ENCODE measurements around the gene TEC. TPM values are rescaled to one million over a fixed set of nuclear protein-coding genes. Genes with fewer than 3 reads are reported as not detected.

Gene TEC
- total RNA-seq, 1 donor = 14.8 TPM

GRCh38 chr4:48270523-48270897 lies 872 bp upstream of the TEC start:
- no peak for DNase-seq (ENCODE audit: low read depth in 2 of 3, low spot score in 2 of 3)

GRCh38 chr4:48269861-48270522 lies 354 bp upstream of the TEC start:
- peak; percentile 45 to 95 (median 92) for DNase-seq (ENCODE audit: low read depth in 2 of 3, low spot score in 2 of 3)

DNA sequence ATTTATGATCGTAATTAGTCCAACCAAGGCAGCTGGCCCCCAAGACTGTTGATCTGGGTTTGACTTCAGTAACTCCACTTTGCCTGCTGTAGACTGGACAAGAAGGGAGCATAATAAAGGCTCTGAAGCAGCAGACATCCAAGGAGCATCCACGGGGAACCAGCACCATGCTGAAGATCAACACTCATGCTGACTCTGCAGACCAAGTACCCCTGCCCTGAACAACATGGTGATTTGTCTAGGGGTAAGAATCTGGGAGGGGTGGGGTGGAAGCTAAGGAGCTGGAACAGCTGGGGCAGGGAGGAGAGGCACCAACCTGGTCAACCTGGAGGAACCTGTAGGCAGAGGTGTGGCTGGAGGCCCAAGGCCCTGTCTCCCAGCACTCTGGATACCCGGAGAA lies 2.1 kb downstream of the TEC start:
- DNase-seq (ENCODE audit: low read depth in 2 of 3, low spot score in 2 of 3) = no peak

GRCh38 chr4:48266781-48267180 lies 2.9 kb downstream of the TEC start:
- no peak for DNase-seq (ENCODE audit: low read depth in 2 of 3, low spot score in 2 of 3)

DNA sequence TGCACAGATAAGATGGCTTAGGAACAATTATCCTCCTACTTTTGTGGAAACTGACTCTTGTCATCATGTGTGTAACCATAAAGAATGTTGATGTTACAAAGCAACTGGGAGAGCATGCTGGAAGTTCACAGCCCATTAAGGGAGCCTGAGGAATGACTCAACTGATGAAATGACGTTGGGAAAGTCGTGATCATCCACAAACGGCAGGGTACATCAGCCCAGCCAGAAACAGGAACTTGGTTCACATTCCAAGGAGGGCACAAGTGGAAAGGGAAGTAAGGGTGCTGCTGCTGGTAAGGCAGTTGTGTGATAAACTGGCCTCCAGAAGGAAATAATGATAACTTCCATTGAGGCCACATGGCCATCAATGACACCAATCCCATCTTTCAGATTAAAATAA lies 6.7 kb downstream of the TEC start:
- peak in 2 of 3 donors; percentile 26 to 29 for DNase-seq (ENCODE audit: low read depth in 2 of 3, low spot score in 2 of 3)

GRCh38 chr4:48262484-48262883 lies 7.2 kb downstream of the TEC start:
- DNase-seq (ENCODE audit: low read depth in 2 of 3, low spot score in 2 of 3) = no peak

- DNase-seq (ENCODE audit: low read depth in 2 of 3, low spot score in 2 of 3) = no peak
Observed at GRCh38 chr4:48261281-48261680, 8.4 kb downstream of the TEC start.

DNA sequence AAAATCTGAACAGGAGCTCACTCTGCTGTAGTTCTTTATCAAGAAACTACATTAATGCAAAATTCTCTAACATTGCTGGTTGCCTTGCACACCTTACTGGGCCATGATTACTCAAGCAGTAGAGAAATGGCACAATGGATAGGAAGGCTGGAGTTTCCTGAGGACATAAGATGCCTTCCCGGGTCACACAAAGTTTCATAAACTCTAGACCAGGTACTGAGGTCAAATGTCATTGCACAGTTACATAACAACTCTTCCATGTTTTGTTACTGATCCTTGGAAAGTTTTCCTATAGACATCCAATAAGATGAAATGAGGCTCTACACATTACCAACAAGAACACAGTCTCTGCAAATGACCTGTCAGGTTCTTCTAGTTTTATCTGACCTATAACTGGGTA lies 9.9 kb downstream of the TEC start:
- DNase-seq (ENCODE audit: low read depth in 2 of 3, low spot score in 2 of 3) = no peak

DNA sequence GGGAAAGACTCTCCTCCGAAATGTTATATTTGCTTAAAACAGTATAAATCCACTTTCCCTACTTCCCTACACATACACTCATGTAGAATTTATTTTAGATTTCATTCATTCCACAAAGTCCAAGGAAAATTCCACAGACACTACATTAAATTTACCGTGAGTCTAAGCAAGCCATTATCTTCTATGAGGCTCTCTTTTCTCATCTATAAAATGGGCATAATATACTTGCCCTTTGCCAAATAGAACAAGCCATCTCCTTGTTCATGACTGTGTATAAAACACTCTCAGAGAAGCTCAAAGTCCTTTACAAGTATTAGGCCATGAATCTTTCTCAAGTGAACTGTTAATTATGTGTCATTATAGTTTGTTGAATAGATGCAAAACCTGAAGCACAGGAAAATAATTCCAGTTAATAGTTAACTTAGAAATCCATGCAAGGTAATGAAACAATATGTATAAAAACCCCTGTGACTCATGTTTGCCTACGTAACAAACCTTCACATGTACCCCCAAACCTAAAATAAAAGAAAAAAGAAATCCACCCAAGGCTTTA lies 10.7 kb downstream of the TEC start:
- DNase-seq (ENCODE audit: low read depth in 2 of 3, low spot score in 2 of 3) = no peak

DNA sequence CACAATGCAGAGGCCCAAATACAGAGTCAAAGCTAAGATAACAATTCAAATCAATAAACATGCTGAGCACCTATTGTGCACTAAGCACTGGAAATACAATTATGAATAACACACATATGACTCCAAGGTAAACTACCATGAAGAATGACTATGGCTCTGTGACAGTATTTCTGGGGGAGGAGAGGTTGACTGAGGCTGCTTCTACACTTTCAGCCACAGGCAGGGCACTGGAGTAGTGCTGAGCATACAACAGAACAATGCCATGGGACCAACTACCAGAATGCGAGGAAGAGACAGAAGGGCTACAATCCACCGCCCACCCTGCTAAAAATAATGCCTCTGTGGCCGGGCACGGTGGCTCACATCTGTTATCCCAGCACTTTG lies 13.7 kb downstream of the TEC start:
- no peak for DNase-seq (ENCODE audit: low read depth in 2 of 3, low spot score in 2 of 3)

- no peak for DNase-seq (ENCODE audit: low read depth in 2 of 3, low spot score in 2 of 3)
Observed at GRCh38 chr4:48255072-48255958, 14.3 kb downstream of the TEC start.

GRCh38 chr4:48254381-48255071 lies 15.1 kb downstream of the TEC start:
- no peak for DNase-seq (ENCODE audit: low read depth in 2 of 3, low spot score in 2 of 3)

- no peak for DNase-seq (ENCODE audit: low read depth in 2 of 3, low spot score in 2 of 3)
Observed at GRCh38 chr4:48252313-48252712, 17.3 kb downstream of the TEC start.

DNA sequence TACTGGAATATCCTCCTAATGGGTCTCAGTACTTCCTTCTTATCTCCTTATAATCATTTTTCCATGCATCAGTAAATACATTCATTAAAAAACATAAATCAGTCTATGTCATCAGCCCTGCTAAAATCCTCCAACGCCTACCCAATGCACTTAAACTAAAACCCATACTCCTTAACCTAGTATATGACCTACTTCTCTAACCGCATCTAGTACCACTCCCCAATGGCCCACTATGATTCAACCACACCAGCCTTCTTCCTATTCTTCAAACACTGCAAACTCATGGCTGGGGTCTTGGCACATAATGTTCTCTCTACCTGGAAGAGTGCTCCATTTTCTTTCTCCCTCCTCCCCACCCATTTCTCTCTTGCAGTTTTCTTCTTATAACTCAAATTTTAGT lies 18.7 kb downstream of the TEC start:
- DNase-seq (ENCODE audit: low read depth in 2 of 3, low spot score in 2 of 3) = no peak

- DNase-seq (ENCODE audit: low read depth in 2 of 3, low spot score in 2 of 3) = no peak
Observed at GRCh38 chr4:48250343-48250742, 19.3 kb downstream of the TEC start.

GRCh38 chr4:48249378-48249777 lies 20.3 kb downstream of the TEC start:
- no peak for DNase-seq (ENCODE audit: low read depth in 2 of 3, low spot score in 2 of 3)

DNA sequence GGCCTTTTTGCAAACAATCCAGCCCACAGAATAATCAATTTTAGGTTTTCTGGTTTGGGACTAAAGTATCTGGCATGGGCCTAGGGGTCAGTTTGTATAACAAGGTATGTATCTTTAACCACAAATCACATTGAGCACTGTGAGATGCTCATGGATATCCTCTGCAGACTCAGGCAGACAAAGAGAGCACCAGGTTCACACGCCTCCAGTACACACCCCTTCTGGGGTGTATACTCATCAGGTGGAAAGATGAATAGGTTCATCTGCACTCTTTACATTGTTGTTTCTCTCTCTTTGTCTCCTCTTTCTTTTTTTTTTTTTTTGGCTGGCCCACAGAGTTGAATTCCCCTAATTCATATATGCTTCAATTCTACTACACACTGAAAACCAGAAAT lies 21.1 kb downstream of the TEC start:
- no peak for DNase-seq (ENCODE audit: low read depth in 2 of 3, low spot score in 2 of 3)

DNA sequence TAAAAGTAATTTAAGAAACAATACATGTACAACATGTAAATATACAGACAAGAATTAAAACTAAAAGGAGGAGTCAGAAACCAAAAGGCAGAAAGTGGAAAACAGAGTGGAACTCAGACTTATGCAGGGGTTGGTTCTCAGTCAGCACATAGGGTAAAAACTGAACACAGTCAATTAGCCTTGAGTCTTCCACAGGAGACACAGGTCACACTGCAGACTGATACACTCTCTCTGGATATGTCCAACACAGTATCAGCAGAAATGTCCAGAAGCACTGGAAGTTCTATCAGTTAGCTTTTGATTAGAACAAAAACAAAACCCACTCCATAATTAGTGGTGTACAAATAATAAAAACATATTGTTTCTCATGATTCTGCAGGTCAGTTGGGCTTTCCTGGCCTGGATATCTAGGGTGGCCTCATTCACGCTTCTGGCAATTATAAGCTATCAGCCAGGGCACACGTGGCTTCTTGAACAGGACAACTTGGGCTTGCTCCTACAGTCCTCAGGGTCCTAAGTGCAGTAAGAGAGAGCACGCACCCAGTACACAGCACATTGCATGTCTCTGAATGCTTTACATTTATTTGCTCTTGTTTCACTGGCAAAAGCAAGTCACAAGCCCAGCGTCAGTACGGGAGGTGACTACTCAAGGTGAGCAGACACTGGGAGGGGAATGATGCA lies 21.6 kb downstream of the TEC start:
- DNase-seq (ENCODE audit: low read depth in 2 of 3, low spot score in 2 of 3) = no peak

DNA sequence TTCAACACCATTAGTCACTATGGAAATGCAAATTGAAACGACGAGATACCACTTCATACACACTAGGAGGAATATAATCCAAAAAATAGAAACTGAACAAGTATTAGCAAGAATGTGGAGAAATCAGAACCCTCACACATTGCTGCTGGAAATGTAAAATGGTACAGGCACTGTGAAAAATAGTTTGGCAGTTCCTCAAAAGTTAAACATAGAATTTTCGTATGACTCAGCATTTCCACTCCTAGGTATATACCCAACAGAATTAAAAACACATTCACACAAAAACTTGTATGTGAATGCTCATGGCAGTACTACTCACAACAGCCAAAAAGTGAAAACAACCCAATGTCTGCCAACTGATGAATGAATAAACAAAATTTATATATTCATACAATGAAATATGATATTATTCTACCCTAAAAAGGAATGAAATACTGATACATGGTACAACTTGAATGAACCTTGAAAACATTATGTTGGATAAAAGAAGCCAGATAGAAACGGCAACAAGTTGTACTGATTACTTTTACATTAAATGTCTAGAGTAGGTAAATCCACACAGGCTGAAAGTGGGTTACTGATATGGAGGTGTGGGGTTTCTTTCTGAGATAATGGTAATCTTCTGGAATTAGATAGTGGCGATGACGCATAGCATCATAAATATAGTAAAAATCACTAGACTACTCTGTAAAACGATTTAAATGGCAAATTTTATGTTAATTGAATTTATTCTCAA lies 22.3 kb downstream of the TEC start:
- DNase-seq (ENCODE audit: low read depth in 2 of 3, low spot score in 2 of 3) = peak in 2 of 3 donors; percentile 70 to 87

- DNase-seq (ENCODE audit: low read depth in 2 of 3, low spot score in 2 of 3) = no peak
Observed at GRCh38 chr4:48244665-48245064, 25.0 kb downstream of the TEC start.

Data from hematopoietic multipotent progenitor cell (in vitro differentiated cells).